HepG2 (cell line): ENCODE results near the gene EIF5A2. TPM values are rescaled to one million over a fixed set of nuclear protein-coding genes. Genes with fewer than 3 reads are reported as not detected.
A peak's percentile ranks its signal among the peaks of the same experiment; 100 is the strongest.

Source experiments
- ARNT ChIP-seq: fragments of 450-650 bp; IDR thresholded peaks from 2 replicates; pipeline ENCODE4 v1.6.1; 2017
- CAMTA2 ChIP-seq: sonication (generic); formaldehyde crosslinking; IDR thresholded peaks from 2 replicates; pipeline ENCODE4 v1.4.0; 2020; ENCODE audit warnings: mild to moderate bottlenecking, missing genetic modification reagents, borderline replicate concordance
- DMAP1 ChIP-seq: IDR thresholded peaks from 2 replicates; pipeline ENCODE4 v1.6.1; 2016
- GABPA ChIP-seq, 2 experiments: IDR thresholded peaks; 2 replicates each; pipeline ENCODE4 v1.6.1; 2011 to 2016; ENCODE audit warnings: low read depth in 2 of 2, low read length in 1 of 2, missing biosample characterization in 1 of 2, missing genetic modification characterization in 1 of 2
- KAT2B ChIP-seq: fragments of 150-350 bp; IDR thresholded peaks from 2 replicates; pipeline ENCODE4 v1.6.1; 2014; ENCODE audit warnings: low read depth, low read length, borderline replicate concordance
- KLF15 ChIP-seq: sonication (generic); formaldehyde crosslinking; IDR thresholded peaks from 2 replicates; pipeline ENCODE4 v1.8.1; 2023; ENCODE audit warnings: borderline replicate concordance, mild to moderate bottlenecking, inconsistent platforms, missing genetic modification reagents, mixed read lengths
- MTF2 ChIP-seq: sonication (generic); formaldehyde crosslinking; IDR thresholded peaks from 2 replicates; pipeline ENCODE4 v1.5.0; 2020; ENCODE audit warnings: missing genetic modification reagents, borderline replicate concordance
- NCOR1 ChIP-seq: fragments of 200-600 bp; sonication (generic); IDR thresholded peaks from 2 replicates; pipeline ENCODE4 v1.7.0; 2017; ENCODE audit warnings: antibody characterized with exemption, low read length, borderline replicate concordance
- NRL ChIP-seq: sonication (generic); formaldehyde crosslinking; IDR thresholded peaks from 2 replicates; pipeline ENCODE4 v1.5.0; 2020; ENCODE audit warnings: missing genetic modification reagents, mild to moderate bottlenecking, moderate library complexity, borderline replicate concordance
- RBM22 ChIP-seq: fragments of 200-400 bp; formaldehyde crosslinking; optimal IDR thresholded peaks from 2 replicates; pipeline ENCODE3; 2017; ENCODE audit warnings: mild to moderate bottlenecking, low read length, moderate library complexity
- RCOR2 ChIP-seq: IDR thresholded peaks from 2 replicates; pipeline ENCODE4 v1.6.1; 2016; ENCODE audit warnings: missing biosample characterization, missing genetic modification reagents
- SMAD1 ChIP-seq: sonication (generic); formaldehyde crosslinking; IDR thresholded peaks from 2 replicates; pipeline ENCODE4 v1.4.0; 2020; ENCODE audit warnings: missing genetic modification reagents, low read depth, mild to moderate bottlenecking, borderline replicate concordance
- SMARCC2 ChIP-seq: fragments of 450-650 bp; IDR thresholded peaks from 2 replicates; pipeline ENCODE4 v1.6.1; 2017; ENCODE audit warnings: antibody characterized with exemption, mild to moderate bottlenecking
- SOX13 ChIP-seq, 3 experiments: fragments of 450-650 bp in 1 of 3; sonication (generic) in 1 of 3; formaldehyde crosslinking in 1 of 3; IDR thresholded peaks in 2 of 3; conservative IDR thresholded peaks in 1 of 3; 2 replicates each; pipeline versions ENCODE4 v1.5.0 to v1.6.1; 2016 to 2020; ENCODE audit warnings: antibody characterized with exemption in 1 of 3, mild to moderate bottlenecking in 1 of 3, missing compliant biosample characterization in 1 of 3, missing genetic modification reagents in 1 of 3, moderate library complexity in 1 of 3
- SP1 ChIP-seq, 2 experiments: fragments of 450-650 bp in 1 of 2; sonication (generic) in 1 of 2; formaldehyde crosslinking in 1 of 2; IDR thresholded peaks; 2 replicates each; pipeline versions ENCODE4 v1.4.0 to v1.6.1; 2016 to 2020; ENCODE audit warnings: missing genetic modification reagents in 1 of 2
- SSRP1 ChIP-seq: IDR thresholded peaks from 2 replicates; pipeline ENCODE4 v1.6.1; 2016; ENCODE audit warnings: control low read depth
- YEATS4 ChIP-seq: sonication (generic); formaldehyde crosslinking; IDR thresholded peaks from 2 replicates; pipeline ENCODE4 v1.4.0; 2020; ENCODE audit warnings: missing genetic modification reagents, borderline replicate concordance
- ZFP41 ChIP-seq: sonication (generic); formaldehyde crosslinking; IDR thresholded peaks from 2 replicates; pipeline ENCODE4 v1.4.0; 2020; ENCODE audit warnings: mild to moderate bottlenecking, missing genetic modification reagents, borderline replicate concordance
- ZMAT3 ChIP-seq: sonication (generic); formaldehyde crosslinking; conservative IDR thresholded peaks from 2 replicates; pipeline ENCODE4 v1.7.0; 2021; ENCODE audit warnings: missing genetic modification reagents
- ZNF569 ChIP-seq: sonication (generic); formaldehyde crosslinking; IDR thresholded peaks from 2 replicates; pipeline ENCODE4 v1.5.0; 2020; ENCODE audit warnings: mild to moderate bottlenecking, missing genetic modification reagents, moderate library complexity, borderline replicate concordance
- ZNF703 ChIP-seq: sonication (generic); formaldehyde crosslinking; IDR thresholded peaks from 2 replicates; pipeline ENCODE4 v1.5.1; 2020; ENCODE audit warnings: missing genetic modification reagents, mild to moderate bottlenecking, moderate library complexity, borderline replicate concordance
- polyA plus RNA-seq, 8 experiments: library from polyadenylated mRNA; depleted of rRNA in 3 of 8; stranded (reverse) in 7 of 8; unstranded in 1 of 8; fragments of >200 nt; fragmentation: Illumina TruSeq in 4 of 8; extraction: Trizol in 4 of 8; gene quantifications; 2 replicates each; pipeline versions ENCODE4 v1.2.1 to v1.2.3, GENCODE V29; 2011 to 2016; ENCODE audit warnings: low read depth in 4 of 8, missing spikeins in 1 of 8, mixed read lengths in 1 of 8; ENCODE audit not compliant: insufficient read depth in 1 of 8
- total RNA-seq, 5 experiments: library from RNA; depleted of rRNA; stranded (reverse); fragments of >200 nt; fragmentation: Illumina TruSeq; extraction: Trizol; gene quantifications; 2 replicates each; pipeline ENCODE4 v1.2.3, GENCODE V29; 2016; ENCODE audit warnings: low read depth in 1 of 5
- TF ChIP-seq, protein P1 (sequence below): sonication (generic); formaldehyde crosslinking; conservative IDR thresholded peaks from 2 replicates; pipeline ENCODE4 v1.4.0; 2020; ENCODE audit warnings: missing genetic modification reagents
- TF ChIP-seq, protein P2 (sequence below): sonication (generic); formaldehyde crosslinking; IDR thresholded peaks from 2 replicates; pipeline ENCODE4 v1.4.0; 2020; ENCODE audit warnings: mild to moderate bottlenecking, missing genetic modification reagents

EIF5A2 gene
- total and polyA plus RNA-seq, 2 of the 13 experiments (the other 11 are each of a cell fraction or from before 2014, with no cell fraction given) = 3.5 to 9.4 TPM

DNA sequence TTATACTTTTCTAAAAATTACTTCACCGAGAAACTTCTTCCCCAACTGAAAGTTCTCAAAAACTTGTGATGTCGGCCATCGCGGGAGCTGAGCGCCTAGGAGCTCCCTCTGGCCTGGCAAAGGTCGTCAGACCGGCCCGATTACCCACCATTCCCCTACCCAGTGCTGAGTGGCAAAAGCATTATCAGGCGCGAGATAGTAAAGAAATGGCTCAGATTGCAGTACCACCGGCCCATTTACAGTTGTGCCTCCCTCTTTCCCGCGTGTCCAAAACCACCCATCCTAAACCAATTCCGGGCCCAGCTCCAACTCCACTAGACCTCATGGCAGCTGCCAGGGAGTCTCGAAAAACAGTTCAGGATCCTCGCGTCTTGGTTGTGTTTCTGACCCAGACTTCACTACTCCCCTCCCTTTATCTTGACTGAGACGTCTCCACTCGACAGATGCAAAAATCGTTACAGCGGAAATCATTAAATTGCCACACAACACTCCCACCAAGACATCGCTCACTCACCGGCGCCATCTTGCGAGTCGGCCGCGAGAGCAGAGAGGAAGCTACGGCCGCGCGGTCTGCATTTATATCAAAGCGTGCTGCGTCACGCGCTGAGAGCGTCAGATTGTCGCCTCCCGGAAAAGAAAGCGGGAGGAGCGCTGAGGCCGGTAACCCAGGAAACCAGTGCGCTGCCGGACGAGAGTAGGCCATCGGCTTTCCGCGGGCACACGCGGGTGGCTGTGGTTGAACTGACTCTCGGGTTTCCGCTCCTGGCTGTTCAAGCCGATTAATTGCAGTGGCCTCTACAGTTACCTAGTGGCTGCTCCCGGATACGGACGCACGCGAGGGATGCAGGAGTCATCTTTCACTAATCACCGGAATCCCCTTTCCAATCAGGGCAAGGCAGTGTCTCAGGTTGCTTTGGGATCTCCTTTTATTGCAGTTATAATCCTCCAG is 38.5 kb downstream of the EIF5A2 start, which contains the start of gene RPL22L1 (continued):
- peak; percentile 69; the same call in 1 of the 2 replicates for TF ChIP-seq NRL (CRISPR knock-in tag)
- peak; percentile 95 for TF ChIP-seq SSRP1
- TF ChIP-seq ZNF703 (CRISPR knock-in tag) = peak; percentile 42; the same call in 1 of the 2 replicates
- no peak for TF ChIP-seq GABPA (IDR thresholded peaks at IDR 0.05; ENCODE audit: low read depth, low read length)
- peak; percentile 76 for TF ChIP-seq GABPA (CRISPR knock-in tag; IDR thresholded peaks at IDR 0.05; ENCODE audit: low read depth)
- peak; percentile 99 for TF ChIP-seq DMAP1 (CRISPR knock-in tag)
- TF ChIP-seq RBM22 = peak; percentile 88
- no peak for TF ChIP-seq SMARCC2
- no peak for TF ChIP-seq SP1 (IDR thresholded peaks at IDR 0.05)
- no peak for TF ChIP-seq SP1 (CRISPR knock-in tag; IDR thresholded peaks at IDR 0.05)
- TF ChIP-seq KLF15 (CRISPR knock-in tag) = no peak; the same call in 1 of the 2 replicates
- no peak for TF ChIP-seq CAMTA2
- no peak; the same call in 1 of the 2 replicates for TF ChIP-seq NCOR1
- TF ChIP-seq ZFP41 = peak; percentile 30; the same call in 1 of the 2 replicates
- TF ChIP-seq, protein P1, sequence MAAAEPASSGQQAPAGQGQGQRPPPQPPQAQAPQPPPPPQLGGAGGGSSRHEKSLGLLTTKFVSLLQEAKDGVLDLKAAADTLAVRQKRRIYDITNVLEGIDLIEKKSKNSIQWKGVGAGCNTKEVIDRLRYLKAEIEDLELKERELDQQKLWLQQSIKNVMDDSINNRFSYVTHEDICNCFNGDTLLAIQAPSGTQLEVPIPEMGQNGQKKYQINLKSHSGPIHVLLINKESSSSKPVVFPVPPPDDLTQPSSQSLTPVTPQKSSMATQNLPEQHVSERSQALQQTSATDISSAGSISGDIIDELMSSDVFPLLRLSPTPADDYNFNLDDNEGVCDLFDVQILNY (CRISPR knock-in tag) = no peak; the same call in 1 of the 2 replicates
- no peak for TF ChIP-seq ARNT
- peak; percentile 82; the same call in 1 of the 2 replicates for TF ChIP-seq SMAD1 (CRISPR knock-in tag)
- TF ChIP-seq SOX13 (IDR thresholded peaks at IDR 0.05) = no peak
- peak in 1 of 2 experiments; percentile 24; a peak in 1 of 4 replicates for TF ChIP-seq SOX13 (CRISPR knock-in tag; conservative IDR thresholded peaks at IDR 0.05 in 1 of 2, IDR thresholded peaks at IDR 0.05 in 1 of 2)
- peak; percentile 93 for TF ChIP-seq YEATS4 (CRISPR knock-in tag)
- no peak for TF ChIP-seq KAT2B
- TF ChIP-seq ZNF569 (CRISPR knock-in tag) = no peak
- TF ChIP-seq MTF2 (CRISPR knock-in tag) = no peak
- peak; percentile 79 for TF ChIP-seq ZMAT3 (CRISPR knock-in tag)
- TF ChIP-seq RCOR2 (CRISPR knock-in tag) = no peak
- TF ChIP-seq, protein P2, sequence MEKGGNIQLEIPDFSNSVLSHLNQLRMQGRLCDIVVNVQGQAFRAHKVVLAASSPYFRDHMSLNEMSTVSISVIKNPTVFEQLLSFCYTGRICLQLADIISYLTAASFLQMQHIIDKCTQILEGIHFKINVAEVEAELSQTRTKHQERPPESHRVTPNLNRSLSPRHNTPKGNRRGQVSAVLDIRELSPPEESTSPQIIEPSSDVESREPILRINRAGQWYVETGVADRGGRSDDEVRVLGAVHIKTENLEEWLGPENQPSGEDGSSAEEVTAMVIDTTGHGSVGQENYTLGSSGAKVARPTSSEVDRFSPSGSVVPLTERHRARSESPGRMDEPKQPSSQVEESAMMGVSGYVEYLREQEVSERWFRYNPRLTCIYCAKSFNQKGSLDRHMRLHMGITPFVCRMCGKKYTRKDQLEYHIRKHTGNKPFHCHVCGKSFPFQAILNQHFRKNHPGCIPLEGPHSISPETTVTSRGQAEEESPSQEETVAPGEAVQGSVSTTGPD = no peak
